NAMALWA (cell line): Measurements from ENCODE around the gene WDR7.
A peak's percentile ranks its signal among the peaks of the same experiment; 100 is the strongest.

Experiments
- DNase-seq: peaks from one replicate; pipeline ENCODE4 v3.0.0-alpha.2; 2015; ENCODE audit warnings: low spot score

The WDR7 gene

GRCh38 chr18:56803051-56803450 is 151.9 kb downstream of the WDR7 start:
- no peak for DNase-seq

GRCh38 chr18:56804395-56804794 is 153.2 kb downstream of the WDR7 start:
- DNase-seq, result no peak

- no peak for DNase-seq
Measured at GRCh38 chr18:56807901-56808300, 156.7 kb downstream of the WDR7 start.

- no peak for DNase-seq
Measured at GRCh38 chr18:56812674-56813073, 161.5 kb downstream of the WDR7 start.

- DNase-seq, result no peak
Measured at GRCh38 chr18:56815926-56816325, 164.8 kb downstream of the WDR7 start.

GRCh38 chr18:56823986-56824565 is 172.9 kb downstream of the WDR7 start:
- DNase-seq, result no peak

GRCh38 chr18:56825321-56825720 is 174.2 kb downstream of the WDR7 start:
- DNase-seq, result no peak

- DNase-seq, result no peak
Measured at GRCh38 chr18:56825878-56826277, 174.7 kb downstream of the WDR7 start.

- no peak for DNase-seq
Measured at GRCh38 chr18:56831988-56832387, 180.8 kb downstream of the WDR7 start.

- no peak for DNase-seq
Measured at GRCh38 chr18:56835331-56835730, 184.2 kb downstream of the WDR7 start.

GRCh38 chr18:56836173-56836572 is 185.0 kb downstream of the WDR7 start:
- DNase-seq, result no peak

- no peak for DNase-seq
Measured at GRCh38 chr18:56841836-56842235, 190.7 kb downstream of the WDR7 start.

- no peak for DNase-seq
Measured at GRCh38 chr18:56843241-56843640, 192.1 kb downstream of the WDR7 start.

- DNase-seq, result no peak
Measured at GRCh38 chr18:56844556-56844955, 193.4 kb downstream of the WDR7 start.

- peak; percentile 23 for DNase-seq
Measured at GRCh38 chr18:56851774-56852173, 200.6 kb downstream of the WDR7 start.

- DNase-seq, result no peak
Measured at GRCh38 chr18:56853961-56854360, 202.8 kb downstream of the WDR7 start.

- no peak for DNase-seq
Measured at GRCh38 chr18:56861244-56861643, 210.1 kb downstream of the WDR7 start.

- DNase-seq, result peak; percentile 70
Measured at GRCh38 chr18:56869189-56869777, 218.1 kb downstream of the WDR7 start.

- DNase-seq, result no peak
Measured at GRCh38 chr18:56870982-56871381, 219.8 kb downstream of the WDR7 start.

- DNase-seq, result no peak
Measured at GRCh38 chr18:56872140-56872539, 221.0 kb downstream of the WDR7 start.

- DNase-seq, result no peak
Measured at GRCh38 chr18:56873441-56874140, 222.4 kb downstream of the WDR7 start.

- no peak for DNase-seq
Measured at GRCh38 chr18:56878711-56879110, 227.6 kb downstream of the WDR7 start.

- no peak for DNase-seq
Measured at GRCh38 chr18:56884511-56884910, 233.4 kb downstream of the WDR7 start.

- no peak for DNase-seq
Measured at GRCh38 chr18:56888978-56889377, 237.8 kb downstream of the WDR7 start.
